DND-41 (cell line): ENCODE results near the gene PBX4.
A peak's percentile ranks its signal among the peaks of the same experiment; 100 is the strongest.

Experiments used
- ATAC-seq: fragments of 200-7000 bp; cut with Tn5 transposase; 3 replicates; pipeline ENCODE4 v1.9.1; 2021; ENCODE audit warnings: low read depth; ENCODE audit not compliant: insufficient read depth
- DNase-seq: peaks from one replicate; pipeline ENCODE4 v3.0.0-alpha.2; 2020
- H2AFZ ChIP-seq: 2 replicates; pipeline ENCODE4 v1.6.0; 2012; ENCODE audit warnings: low read depth, low read length
- H3K27ac ChIP-seq: 2 replicates; pipeline ENCODE4 v1.5.1; 2012; ENCODE audit warnings: low read length, inconsistent platforms
- H3K27me3 ChIP-seq: fragments of 200-600 bp; sonication (generic); 2 replicates; pipeline ENCODE4 v1.6.0; 2012; ENCODE audit warnings: low read length, mild to moderate bottlenecking, inconsistent platforms; ENCODE audit not compliant: insufficient read depth, poor library complexity
- H3K36me3 ChIP-seq: 2 replicates; pipeline ENCODE4 v1.5.1; 2012; ENCODE audit warnings: low read length, inconsistent platforms; ENCODE audit not compliant: insufficient read depth
- H3K4me1 ChIP-seq: 2 replicates; pipeline ENCODE4 v1.5.1; 2012; ENCODE audit warnings: mild to moderate bottlenecking, low read length; ENCODE audit not compliant: insufficient read depth
- H3K4me2 ChIP-seq: 2 replicates; pipeline ENCODE4 v1.6.0; 2012; ENCODE audit warnings: mild to moderate bottlenecking, moderate library complexity, low read length, inconsistent platforms; ENCODE audit not compliant: insufficient read depth
- H3K4me3 ChIP-seq, 2 experiments: fragments of 200-600 bp in 1 of 2; shearing (Covaris generic) in 1 of 2; 2 replicates each; pipeline ENCODE4 v1.5.1; 2012 to 2016; ENCODE audit warnings: inconsistent platforms in 2 of 2, low read length in 2 of 2, mild to moderate bottlenecking in 2 of 2, low read depth in 1 of 2, moderate library complexity in 1 of 2
- H3K79me2 ChIP-seq: 2 replicates; pipeline ENCODE4 v1.6.0; 2012; ENCODE audit warnings: low read length, inconsistent platforms; ENCODE audit not compliant: insufficient read depth
- H3K9ac ChIP-seq: 2 replicates; pipeline ENCODE4 v1.6.0; 2012; ENCODE audit warnings: low read depth, mild to moderate bottlenecking, inconsistent platforms, low read length, moderate library complexity
- H3K9me3 ChIP-seq: 2 replicates; pipeline ENCODE4 v1.5.1; 2012; ENCODE audit warnings: low read length, moderate library complexity, mild to moderate bottlenecking, inconsistent platforms; ENCODE audit not compliant: insufficient read depth, severe bottlenecking
- H4K20me1 ChIP-seq: 2 replicates; pipeline ENCODE4 v1.6.0; 2012; ENCODE audit warnings: low read length; ENCODE audit not compliant: insufficient read depth
- CTCF ChIP-seq: IDR thresholded peaks from 2 replicates; pipeline ENCODE4 v1.5.1; 2012; ENCODE audit warnings: borderline replicate concordance, low read length, moderate library complexity, mild to moderate bottlenecking; ENCODE audit not compliant: poor library complexity, severe bottlenecking; ENCODE audit errors: extremely low read depth
- EZH2 ChIP-seq: IDR thresholded peaks from 3 replicates; pipeline ENCODE4 v1.6.1; 2012; ENCODE audit warnings: borderline replicate concordance, low read depth, mild to moderate bottlenecking, moderate library complexity, low read length, inconsistent platforms; ENCODE audit not compliant: severe bottlenecking

The PBX4 gene

GRCh38 chr19:19662871-19663255, 44.4 kb upstream of the PBX4 start:
- H3K79me2 ChIP-seq, result peaks cover 89% of the 10 kb centered on the region
- peak overlapping the region; percentile 94 for H3K9ac ChIP-seq
- DNase-seq (no peak), ATAC-seq (0 out of 3 replicates have a peak, but pooled peaks have one; percentile 0)
- H3K4me2 ChIP-seq, result peak overlapping the region; percentile 94
- H3K4me1 ChIP-seq, result peaks cover 54% of the 10 kb centered on the region
- H2AFZ ChIP-seq, result peak overlapping the region; percentile 63
- H3K4me3 ChIP-seq, result peak overlapping the region; percentile 76 to 93
- peaks cover 47% of the 10 kb centered on the region for H3K36me3 ChIP-seq
- no peak for TF ChIP-seq EZH2
- no peak for TF ChIP-seq CTCF
- H4K20me1 ChIP-seq, result peaks cover 32% of the 10 kb centered on the region
- peaks cover 3% of the 10 kb centered on the region for H3K9me3 ChIP-seq
- no peaks in the 10 kb centered on the region for H3K27me3 ChIP-seq
- peak overlapping the region; percentile 90 for H3K27ac ChIP-seq

DNA sequence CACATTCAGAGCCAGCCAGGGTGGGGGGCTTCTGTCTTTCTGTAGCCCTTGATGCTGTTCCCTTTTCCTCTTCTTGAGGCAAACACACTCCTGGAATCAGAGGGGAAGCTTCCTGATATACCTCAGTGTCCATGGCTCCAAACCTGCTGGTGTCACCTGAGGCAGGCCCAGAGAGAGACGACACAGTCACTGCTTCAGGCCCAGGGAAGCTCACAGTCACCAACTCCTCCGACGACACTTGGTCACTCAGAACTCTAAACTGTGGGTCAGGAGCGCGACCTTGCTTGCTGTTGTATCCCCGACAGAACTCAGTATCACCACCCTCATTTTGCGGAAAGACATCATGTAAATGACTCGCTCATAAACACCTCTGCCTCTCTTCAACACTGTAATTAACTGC, 43.9 kb upstream of the PBX4 start:
- peak overlapping the region; percentile 94 for H3K4me2 ChIP-seq
- no peak overlapping the region for H2AFZ ChIP-seq
- H3K9ac ChIP-seq, result peak overlapping the region; percentile 94
- TF ChIP-seq EZH2 (no peak), CTCF (no peak)
- peak overlapping the region; percentile 76 to 93; a peak in 3 of 4 replicates for H3K4me3 ChIP-seq
- peaks cover 35% of the 10 kb centered on the region for H4K20me1 ChIP-seq
- H3K9me3 ChIP-seq, result peaks cover under 1% of the 10 kb centered on the region
- no peak for ATAC-seq
- peaks cover 48% of the 10 kb centered on the region for H3K4me1 ChIP-seq
- peaks cover 92% of the 10 kb centered on the region for H3K79me2 ChIP-seq
- H3K27ac ChIP-seq, result peak overlapping the region; percentile 90
- DNase-seq, result no peak
- peaks cover 52% of the 10 kb centered on the region for H3K36me3 ChIP-seq
- no peaks in the 10 kb centered on the region for H3K27me3 ChIP-seq

GRCh38 chr19:19661675-19662251, 43.3 kb upstream of the PBX4 start:
- Histone ChIP-seq H3K36me3 (peaks cover 58% of the 10 kb centered on the region), H3K9ac (peak overlapping the region; percentile 94), H3K4me1 (peaks cover 43% of the 10 kb centered on the region), H3K9me3 (no peaks in the 10 kb centered on the region), H3K4me2 (peak overlapping the region; percentile 94), H4K20me1 (peaks cover 41% of the 10 kb centered on the region), H3K4me3 (peak overlapping the region in 1 of 2 experiments; percentile 93; a peak in 2 of 4 replicates), H3K27me3 (no peaks in the 10 kb centered on the region), H3K27ac (peak overlapping the region; percentile 90), H2AFZ (no peak overlapping the region), H3K79me2 (peaks cover 87% of the 10 kb centered on the region)
- ATAC-seq, result no peak
- peak; percentile 39 for DNase-seq
- no peak for TF ChIP-seq EZH2
- TF ChIP-seq CTCF, result no peak
